ENCODE data around the gene BTG1.

Gene BTG1

DNA sequence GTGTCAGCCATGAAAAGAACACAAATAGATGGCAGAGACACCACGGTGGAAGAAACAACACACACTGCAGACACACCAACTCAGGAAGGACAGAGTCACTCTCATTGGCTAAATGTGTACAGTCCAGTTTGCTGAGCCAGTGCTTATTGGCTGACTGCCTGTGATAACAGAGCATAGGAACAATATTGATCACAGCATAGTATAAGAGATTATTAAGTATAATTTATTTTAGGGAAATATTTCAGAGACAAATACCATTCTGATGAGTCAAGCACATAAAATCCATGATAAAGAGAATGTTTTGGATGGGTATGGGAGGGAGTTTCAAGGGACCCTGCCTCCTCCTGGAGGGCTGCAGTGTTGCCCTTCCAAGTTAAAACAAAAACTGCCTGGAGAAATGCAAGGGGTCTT, 50.9 kb downstream of the BTG1 start:
- DNase-seq, result no peak

DNA sequence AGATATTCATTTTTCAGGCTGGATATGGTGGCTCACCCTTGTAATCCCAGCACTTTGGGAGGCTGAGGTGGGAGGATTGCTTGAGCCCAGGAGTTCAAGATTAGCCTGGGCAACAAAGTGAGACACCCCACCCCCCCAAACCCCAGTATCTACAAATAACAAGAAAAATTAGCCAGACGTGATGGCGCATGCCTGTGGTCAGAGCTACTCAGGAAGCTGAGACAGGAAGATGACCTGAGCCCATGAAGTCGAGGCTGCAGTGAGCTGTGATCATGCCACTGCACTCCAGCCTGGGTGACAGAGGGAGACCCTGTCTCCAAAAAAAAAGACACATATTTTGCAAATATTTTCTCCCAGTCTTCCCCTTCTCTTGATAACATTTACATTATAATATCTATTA, 51.3 kb downstream of the BTG1 start:
- DNase-seq, result peak; percentile 12 to 38

Measured in Kasumi-1 (cell line).